Mucosa of rectum (tissue), 2 donors: ENCODE results near the gene HIC2.
"Not testable (repeated sequence)": the region's sequence is repeated elsewhere in the genome, so short reads cannot be mapped to it uniquely, and the experiment has no call there.

Experiments
- H3K27ac ChIP-seq, 2 donors: one replicate each; pipeline ENCODE4 v1.7.0; 2013; ENCODE audit warnings: inconsistent platforms in 2 of 2, low read depth in 2 of 2, low read length in 2 of 2
- H3K27me3 ChIP-seq, 2 donors: one replicate each; pipeline ENCODE4 v1.7.0; 2013; ENCODE audit warnings: low read length in 2 of 2; ENCODE audit not compliant: control insufficient read depth in 2 of 2, insufficient read depth in 2 of 2
- H3K36me3 ChIP-seq, 2 donors: one replicate each; pipeline ENCODE4 v1.7.0; 2013; ENCODE audit warnings: low read length in 2 of 2; ENCODE audit not compliant: control insufficient read depth in 2 of 2, insufficient read depth in 2 of 2
- H3K4me1 ChIP-seq, 2 donors: one replicate each; pipeline ENCODE4 v1.7.0; 2013; ENCODE audit warnings: low read length in 2 of 2, mild to moderate bottlenecking in 1 of 2; ENCODE audit not compliant: control insufficient read depth in 2 of 2, insufficient read depth in 2 of 2
- H3K4me3 ChIP-seq, 2 donors: one replicate each; pipeline ENCODE4 v1.7.0; 2013; ENCODE audit warnings: low read length in 2 of 2
- H3K9ac ChIP-seq, 2 donors: one replicate each; pipeline ENCODE4 v1.7.0; 2013; ENCODE audit warnings: low read length in 2 of 2, low read depth in 1 of 2, mild to moderate bottlenecking in 1 of 2
- H3K9me3 ChIP-seq, 2 donors: one replicate each; pipeline ENCODE4 v1.7.0; 2013; ENCODE audit warnings: low read length in 2 of 2; ENCODE audit not compliant: control insufficient read depth in 2 of 2
- donor health status: healthy.
- donor health status: Normal muscosa, but diverticular disease.

HIC2 gene

DNA sequence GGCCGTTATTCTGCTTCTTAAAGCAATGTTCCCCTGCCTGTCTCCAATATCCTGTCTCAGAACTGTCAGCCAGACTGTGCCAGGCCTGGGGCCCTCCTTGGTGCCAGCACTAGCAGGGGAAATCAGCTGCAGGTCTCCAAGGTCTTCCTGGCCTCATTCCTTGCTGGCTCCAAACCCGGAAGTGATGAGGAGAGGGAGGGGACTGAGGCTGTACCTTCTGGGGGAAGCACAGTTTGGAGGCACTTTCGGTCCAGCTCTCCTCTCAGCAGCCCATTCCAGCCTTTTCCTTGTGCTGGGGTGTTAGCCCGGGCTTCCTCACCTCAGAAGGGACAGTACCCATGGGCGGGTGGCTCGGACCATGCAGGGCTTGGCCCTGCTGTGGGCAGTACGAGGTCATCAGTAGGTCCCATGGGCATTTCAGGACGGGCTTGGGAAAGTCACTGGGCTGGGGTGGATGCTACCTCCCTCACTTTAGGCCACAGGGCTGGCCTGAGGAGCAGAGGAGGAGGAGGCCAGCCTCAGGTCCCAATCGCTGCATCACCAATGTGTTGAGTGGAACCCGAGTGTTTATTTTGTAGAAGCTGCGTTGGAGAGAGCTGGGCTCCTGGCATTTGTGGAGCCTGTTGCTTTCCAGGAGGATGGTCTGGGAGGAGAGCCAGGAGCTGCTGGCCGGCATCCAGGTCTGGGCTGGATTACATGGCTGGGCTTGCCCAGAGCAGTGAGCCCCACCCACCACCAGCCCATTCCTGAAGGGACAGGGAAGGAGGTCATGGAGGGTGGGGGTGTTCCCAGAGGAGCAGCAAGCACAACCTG is 19.0 kb downstream of the HIC2 start:
- H3K9ac ChIP-seq, H3K4me3 ChIP-seq, H3K27ac ChIP-seq, H3K36me3 ChIP-seq, H3K27me3 ChIP-seq, H3K4me1 ChIP-seq, H3K9me3 ChIP-seq: not testable (repeated sequence)

DNA sequence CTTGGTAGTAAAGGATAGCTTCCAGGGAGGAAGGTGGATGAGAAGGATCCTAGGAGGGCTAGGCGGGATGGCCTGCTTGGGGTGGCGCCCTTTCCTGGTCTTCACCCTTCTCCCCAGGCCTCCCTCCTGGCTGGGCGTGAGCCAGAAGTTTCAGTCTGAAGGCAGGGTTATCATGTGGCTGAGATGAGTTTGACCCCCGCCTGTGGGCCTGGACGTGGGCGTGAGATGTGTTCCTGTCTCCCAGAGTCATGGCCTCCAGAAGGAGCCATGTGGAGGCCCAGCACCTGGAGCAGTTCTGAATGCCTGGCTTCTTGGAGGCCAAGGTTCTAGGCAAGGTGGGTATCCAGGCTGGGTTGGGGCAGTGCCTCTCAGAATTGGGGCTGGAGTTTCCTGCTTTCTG is 20.8 kb downstream of the HIC2 start:
- H3K4me1 ChIP-seq, H3K9ac ChIP-seq, H3K4me3 ChIP-seq, H3K36me3 ChIP-seq, H3K27ac ChIP-seq, H3K9me3 ChIP-seq, H3K27me3 ChIP-seq: not testable (repeated sequence)

GRCh38 chr22:21440018-21440636 is 23.0 kb downstream of the HIC2 start:
- H3K4me1 ChIP-seq, H3K27me3 ChIP-seq, H3K27ac ChIP-seq, H3K9me3 ChIP-seq, H3K36me3 ChIP-seq, H3K9ac ChIP-seq, H3K4me3 ChIP-seq: not testable (repeated sequence)

- not testable (repeated sequence) for H3K4me3 ChIP-seq, H3K27ac ChIP-seq
Measured at GRCh38 chr22:21440676-21441075, 23.5 kb downstream of the HIC2 start.

GRCh38 chr22:21441170-21441569 is 24.0 kb downstream of the HIC2 start:
- H3K9me3 ChIP-seq, H3K27me3 ChIP-seq, H3K4me3 ChIP-seq, H3K9ac ChIP-seq, H3K4me1 ChIP-seq, H3K36me3 ChIP-seq, H3K27ac ChIP-seq: not testable (repeated sequence)

More at GRCh38 chr22:21440676-21441075, 23.5 kb downstream of the HIC2 start:
- not testable (repeated sequence) for H3K9me3 ChIP-seq, H3K27me3 ChIP-seq, H3K36me3 ChIP-seq, H3K9ac ChIP-seq, H3K4me1 ChIP-seq

GRCh38 chr22:21442123-21442522 is 25.0 kb downstream of the HIC2 start:
- not testable (repeated sequence) for H3K4me1 ChIP-seq, H3K4me3 ChIP-seq, H3K27me3 ChIP-seq, H3K27ac ChIP-seq, H3K9ac ChIP-seq, H3K9me3 ChIP-seq
- peaks cover 10 to 16% of the 10 kb centered on the region in 2 donors for H3K36me3 ChIP-seq

GRCh38 chr22:21442646-21443045 is 25.5 kb downstream of the HIC2 start:
- peaks cover 10 to 17% of the 10 kb centered on the region in 2 donors for H3K36me3 ChIP-seq
- H3K4me1 ChIP-seq, H3K9me3 ChIP-seq, H3K27ac ChIP-seq, H3K9ac ChIP-seq, H3K27me3 ChIP-seq, H3K4me3 ChIP-seq: not testable (repeated sequence)

DNA sequence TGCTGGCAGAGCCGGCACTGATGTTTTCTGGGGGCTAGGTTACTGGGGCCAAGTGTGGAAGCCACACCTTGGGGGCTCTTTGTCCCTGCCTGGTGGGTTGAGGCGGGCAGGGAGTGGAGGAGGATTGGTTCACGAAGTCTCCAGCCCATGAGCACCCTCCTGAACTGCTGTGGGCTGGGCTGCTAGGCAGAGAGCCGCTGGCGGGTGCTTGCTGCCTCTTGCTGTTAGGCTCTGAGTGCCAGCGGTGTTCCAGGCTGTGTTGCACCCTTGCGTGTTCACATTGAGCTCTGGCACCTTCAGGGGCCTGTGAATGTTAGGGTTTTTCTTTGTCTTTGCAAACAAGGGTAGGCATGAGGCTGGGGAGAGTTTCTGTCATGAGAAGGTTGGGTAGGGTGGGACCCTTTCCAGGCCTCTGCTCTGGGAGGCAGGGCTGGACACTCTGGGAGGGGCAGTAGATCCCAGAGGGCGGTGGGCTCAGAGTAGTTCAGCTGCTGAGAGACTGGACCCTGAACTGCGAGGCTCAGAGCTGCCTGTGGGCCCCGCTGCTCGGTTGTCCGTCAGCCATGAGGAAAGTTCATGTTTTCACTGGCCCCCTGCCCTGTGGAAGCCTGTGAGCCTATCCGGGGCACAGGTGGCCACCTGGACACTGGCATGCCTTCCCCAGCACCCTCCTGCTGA is 26.0 kb downstream of the HIC2 start:
- Histone ChIP-seq H3K9ac (no peak overlapping the region), H3K4me1 (no peaks in the 10 kb centered on the region), H3K9me3 (no peaks in the 10 kb centered on the region), H3K27ac (no peak overlapping the region), H3K4me3 (no peak overlapping the region), H3K36me3 (peaks cover 10 to 19% of the 10 kb centered on the region in 2 donors), H3K27me3 (no peaks in the 10 kb centered on the region)

GRCh38 chr22:21443735-21444421 is 26.7 kb downstream of the HIC2 start:
- no peak overlapping the region for H3K4me3 ChIP-seq
- H3K4me1 ChIP-seq, result no peaks in the 10 kb centered on the region
- peaks cover 10 to 19% of the 10 kb centered on the region in 2 donors for H3K36me3 ChIP-seq
- H3K27me3 ChIP-seq, result no peaks in the 10 kb centered on the region
- no peak overlapping the region for H3K27ac ChIP-seq
- H3K9ac ChIP-seq, result no peak overlapping the region
- H3K9me3 ChIP-seq, result no peaks in the 10 kb centered on the region
